B cell (primary cell): Measurements from ENCODE around the gene CFAP61. TPM values are rescaled to one million over a fixed set of nuclear protein-coding genes. Genes with fewer than 3 reads are reported as not detected.

Source experiments
- ATAC-seq: fragments of 200-7000 bp; cut with Tn5 transposase; one replicate; pipeline ENCODE4 v1.10.0; 2021; ENCODE audit warnings: low read depth, mild to moderate bottlenecking, moderate number of reproducible peaks, moderate library complexity
- CTCF ChIA-PET: fragments of 350-600 bp; sonication (Branson Sonifier 250); formaldehyde crosslinking; loops from one replicate; lab custom pipeline; 2021; ENCODE audit warnings: antibody characterized with exemption, inconsistent platforms; lab: Charles Lee
- POLR2A ChIA-PET: fragments of 350-600 bp; sonication (Branson Sonifier 250); formaldehyde crosslinking; loops from one replicate; lab custom pipeline; 2021; ENCODE audit warnings: antibody characterized with exemption; lab: Charles Lee
- DNase-seq: peaks from one replicate; pipeline ENCODE4 v3.0.0; 2013
- H2AFZ ChIP-seq: 2 replicates; pipeline ENCODE4 v1.6.1; 2012; ENCODE audit warnings: mild to moderate bottlenecking, low read depth, low read length; ENCODE audit not compliant: insufficient read depth, poor library complexity, severe bottlenecking
- H3K27ac ChIP-seq, 2 donors: 1 replicate in 1 of 2; 2 replicates in 1 of 2; pipeline ENCODE4 v1.5.1; 2012 to 2013; ENCODE audit warnings: low read length in 2 of 2, mild to moderate bottlenecking in 2 of 2, moderate library complexity in 1 of 2
- H3K27me3 ChIP-seq, 4 experiments: fragments of 200-600 bp in 1 of 4; sonication (generic) in 1 of 4; replicated peaks in 1 of 4; 1 replicate in 2 of 4; 2 replicates in 2 of 4; pipeline versions ENCODE4 v1.6.1 to v1.7.0; 2013 to 2016; ENCODE audit warnings: low read length in 3 of 4, mild to moderate bottlenecking in 2 of 4, mixed read lengths in 1 of 4, moderate library complexity in 1 of 4; ENCODE audit not compliant: insufficient read depth in 4 of 4, control insufficient read depth in 3 of 4; ENCODE audit errors: control extremely low read depth in 1 of 4
- H3K36me3 ChIP-seq, 2 experiments: replicated peaks in 1 of 2; 1 replicate in 1 of 2; 2 replicates in 1 of 2; pipeline versions ENCODE4 v1.6.1 to v1.7.1; 2013; ENCODE audit warnings: low read length in 1 of 2; ENCODE audit not compliant: insufficient read depth in 2 of 2, control insufficient read depth in 1 of 2; ENCODE audit errors: control extremely low read depth in 1 of 2, extremely low read depth in 1 of 2
- H3K4me1 ChIP-seq, 2 donors: fragments of 200-600 bp in 1 of 2; sonication (generic) in 1 of 2; 1 replicate in 1 of 2; 2 replicates in 1 of 2; pipeline versions ENCODE4 v1.5.1 to v1.6.1; 2013 to 2017; ENCODE audit warnings: low read length in 2 of 2; ENCODE audit not compliant: control insufficient read depth in 2 of 2, insufficient read depth in 2 of 2
- H3K4me2 ChIP-seq: replicated peaks from 2 replicates; pipeline ENCODE3; 2012; ENCODE audit warnings: mild to moderate bottlenecking, low read depth, low read length; ENCODE audit not compliant: poor library complexity, severe bottlenecking
- H3K4me3 ChIP-seq, 5 experiments: fragments of 200-600 bp in 1 of 5; sonication (generic) in 1 of 5; 1 replicate in 3 of 5; 2 replicates in 2 of 5; pipeline versions ENCODE4 v1.5.1 to v1.7.0; 2011 to 2016; ENCODE audit warnings: low read length in 4 of 5, mild to moderate bottlenecking in 4 of 5, low read depth in 2 of 5, control low read depth in 1 of 5, moderate library complexity in 1 of 5; ENCODE audit not compliant: insufficient read depth in 1 of 5; ENCODE audit errors: control extremely low read depth in 1 of 5, extremely low read depth in 1 of 5
- H3K79me2 ChIP-seq: fragments of 200-600 bp; sonication (generic); one replicate; pipeline ENCODE4 v1.6.0; 2016; ENCODE audit warnings: low read length; ENCODE audit not compliant: control insufficient read depth, insufficient read depth
- H3K9ac ChIP-seq: fragments of 200-600 bp; sonication (generic); 2 replicates; pipeline ENCODE4 v1.6.1; 2017; ENCODE audit warnings: mild to moderate bottlenecking, low read length, moderate library complexity
- H3K9me3 ChIP-seq, 3 donors: one replicate each; pipeline versions ENCODE4 v1.6.1 to v1.7.1; 2013; ENCODE audit warnings: low read length in 2 of 3; ENCODE audit not compliant: control insufficient read depth in 2 of 3, insufficient read depth in 1 of 3; ENCODE audit errors: control extremely low read depth in 1 of 3
- H4K20me1 ChIP-seq: 2 replicates; pipeline ENCODE4 v1.6.0; 2012; ENCODE audit warnings: mild to moderate bottlenecking, low read length; ENCODE audit not compliant: insufficient read depth, control insufficient read depth, poor library complexity, severe bottlenecking
- H3K27ac Mint-ChIP-seq: one replicate; pipeline ENCODE4 v1.8.0; 2021; ENCODE audit warnings: mixed read lengths
- H3K27me3 Mint-ChIP-seq: one replicate; pipeline ENCODE4 v1.8.0; 2021; ENCODE audit warnings: mixed read lengths
- H3K4me1 Mint-ChIP-seq: one replicate; pipeline ENCODE4 v1.8.0; 2021; ENCODE audit warnings: mixed read lengths
- H3K4me3 Mint-ChIP-seq: one replicate; pipeline ENCODE4 v1.8.0; 2021; ENCODE audit warnings: mixed read lengths
- H3K9me3 Mint-ChIP-seq: one replicate; pipeline ENCODE4 v1.8.0; 2022; ENCODE audit warnings: mixed read lengths; ENCODE audit not compliant: insufficient read depth
- EZH2 ChIP-seq: IDR thresholded peaks from 2 replicates; pipeline ENCODE4 v1.6.1; 2012; ENCODE audit warnings: borderline replicate concordance, low read depth, mild to moderate bottlenecking, moderate library complexity, low read length; ENCODE audit not compliant: insufficient read depth, poor library complexity, severe bottlenecking
- whole genome bisulfite sequencing: methylation state at CpG from one replicate; pipeline ENCODE4 v1.1.5; 2013; ENCODE audit warnings: missing lambda C conversion rate; ENCODE audit not compliant: insufficient coverage; 5-methylcytosine and 5-hydroxymethylcytosine counted together
- intact Hi-C: fragments of 100-400 bp; cut with micrococcal nuclease; formaldehyde crosslinking; loops from one replicate; pipeline ENCODE4 v1.10.0; 2022
- polyA plus RNA-seq: library from polyadenylated mRNA; depleted of rRNA; stranded (reverse); fragments of >200 nt; gene quantifications from 2 replicates; pipeline ENCODE4 v1.2.3, GENCODE V29; 2012
- total RNA-seq, 2 donors: library from RNA; stranded (reverse); fragments of 120-200 nt in 1 of 2; gene quantifications; 1 replicate in 1 of 2; 2 replicates in 1 of 2; pipeline versions ENCODE4 v1.2.3 to v1.2.4, GENCODE V29; 2013 to 2022
- TF ChIP-seq, protein P1 (sequence below): fragments of 200-600 bp; IDR thresholded peaks from one replicate; pipeline ENCODE4 v1.8.0; 2022; ENCODE audit warnings: antibody characterized with exemption, mild to moderate bottlenecking

Gene CFAP61
- total and polyA plus RNA-seq, 2 donors (not counting 1 experiment from before 2014, with no cell fraction given), result not detected

DNA sequence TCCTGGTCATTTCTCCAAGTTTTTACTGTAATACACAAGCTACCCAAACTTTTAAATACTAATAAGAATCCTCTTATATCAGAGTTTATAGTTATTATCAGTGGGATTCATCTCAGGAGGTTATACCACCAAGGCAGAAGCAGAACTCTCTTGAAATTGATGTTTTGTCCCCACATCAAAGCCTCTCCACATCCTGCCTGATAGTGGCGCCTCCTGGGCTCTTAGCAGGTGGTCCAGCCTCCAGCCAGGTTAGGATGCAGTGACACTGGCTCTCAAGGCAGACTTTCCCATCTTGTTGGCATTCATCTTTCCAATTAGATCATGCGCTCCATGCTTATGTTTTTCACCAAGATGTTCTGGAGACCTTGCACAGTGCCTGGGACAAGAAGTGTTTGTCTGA is 233.7 kb downstream of the CFAP61 start:
- H3K36me3 ChIP-seq, result no peaks in the 10 kb centered on the region
- no peak overlapping the region for H3K9ac ChIP-seq
- ChIA-PET POLR2A (no interaction called here), CTCF (no interaction called here)
- ATAC-seq (no peak), DNase-seq (no peak)
- peaks cover 0 to 5% (median 0%) of the 10 kb centered on the region in 3 donors for H3K9me3 ChIP-seq
- Mint-ChIP-seq H3K27me3 (peaks cover 42% of the 10 kb centered on the region), H3K4me3 (no peak overlapping the region), H3K27ac (no peak overlapping the region), H3K4me1 (no peaks in the 10 kb centered on the region), H3K9me3 (no peaks in the 10 kb centered on the region)
- intact Hi-C loops, result no loop called here
- H3K27ac ChIP-seq, result no peak overlapping the region
- WGBS, result 50% methylated on average over 1 of the region's 2 CpGs
- no peaks in the 10 kb centered on the region for H3K4me1 ChIP-seq
- H3K4me3 ChIP-seq, result no peak overlapping the region
- no peak overlapping the region for H3K4me2 ChIP-seq
- no peak for TF ChIP-seq EZH2
- TF ChIP-seq, protein P1, sequence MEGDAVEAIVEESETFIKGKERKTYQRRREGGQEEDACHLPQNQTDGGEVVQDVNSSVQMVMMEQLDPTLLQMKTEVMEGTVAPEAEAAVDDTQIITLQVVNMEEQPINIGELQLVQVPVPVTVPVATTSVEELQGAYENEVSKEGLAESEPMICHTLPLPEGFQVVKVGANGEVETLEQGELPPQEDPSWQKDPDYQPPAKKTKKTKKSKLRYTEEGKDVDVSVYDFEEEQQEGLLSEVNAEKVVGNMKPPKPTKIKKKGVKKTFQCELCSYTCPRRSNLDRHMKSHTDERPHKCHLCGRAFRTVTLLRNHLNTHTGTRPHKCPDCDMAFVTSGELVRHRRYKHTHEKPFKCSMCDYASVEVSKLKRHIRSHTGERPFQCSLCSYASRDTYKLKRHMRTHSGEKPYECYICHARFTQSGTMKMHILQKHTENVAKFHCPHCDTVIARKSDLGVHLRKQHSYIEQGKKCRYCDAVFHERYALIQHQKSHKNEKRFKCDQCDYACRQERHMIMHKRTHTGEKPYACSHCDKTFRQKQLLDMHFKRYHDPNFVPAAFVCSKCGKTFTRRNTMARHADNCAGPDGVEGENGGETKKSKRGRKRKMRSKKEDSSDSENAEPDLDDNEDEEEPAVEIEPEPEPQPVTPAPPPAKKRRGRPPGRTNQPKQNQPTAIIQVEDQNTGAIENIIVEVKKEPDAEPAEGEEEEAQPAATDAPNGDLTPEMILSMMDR, result no peak
- no peaks in the 10 kb centered on the region for H4K20me1 ChIP-seq
- H3K79me2 ChIP-seq, result no peaks in the 10 kb centered on the region
- H3K27me3 ChIP-seq, result peaks cover 0 to 7% (median 2%) of the 10 kb centered on the region in 4 experiments
- no peak overlapping the region for H2AFZ ChIP-seq

DNA sequence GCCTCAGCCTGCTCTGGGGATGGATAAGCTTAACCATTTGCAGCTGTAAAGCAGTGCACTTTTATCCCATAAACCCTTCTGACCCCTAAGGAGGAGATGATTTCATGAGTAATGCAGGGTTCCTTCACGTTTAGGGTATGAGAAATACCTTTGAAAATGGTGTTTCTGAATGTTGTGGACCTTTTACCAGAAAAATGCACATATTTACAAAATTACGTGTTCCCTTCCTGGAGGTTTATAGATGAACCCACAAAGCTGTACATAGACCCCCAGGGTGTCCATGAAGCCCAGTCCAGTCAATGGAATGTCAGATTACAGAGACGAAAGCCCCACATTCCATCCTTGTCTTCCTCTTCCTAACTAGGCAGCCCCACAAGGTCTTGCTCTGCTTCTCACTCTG is 237.0 kb downstream of the CFAP61 start:
- CTCF ChIA-PET, result no interaction called here
- no CpG with 5 or more reads among the region's 3 CpGs for WGBS
- intact Hi-C loops, result no loop called here

More for the DNA sequence above, 237.0 kb downstream of the CFAP61 start:
- Histone ChIP-seq H3K4me3 (no peak overlapping the region), H4K20me1 (no peaks in the 10 kb centered on the region), H3K9me3 (peaks cover 0 to 2% (median 0%) of the 10 kb centered on the region in 3 donors), H3K4me2 (no peak overlapping the region), H3K9ac (no peak overlapping the region), H3K36me3 (no peaks in the 10 kb centered on the region), H2AFZ (no peak overlapping the region), H3K4me1 (no peaks in the 10 kb centered on the region), H3K27me3 (peaks cover 0 to 5% (median 1%) of the 10 kb centered on the region in 4 experiments), H3K79me2 (no peaks in the 10 kb centered on the region), H3K27ac (no peak overlapping the region)
- ATAC-seq, result no peak
- no peak for TF ChIP-seq EZH2
- TF ChIP-seq, protein P1, result no peak
- Mint-ChIP-seq H3K4me3 (no peak overlapping the region), H3K27me3 (peaks cover 29% of the 10 kb centered on the region), H3K9me3 (no peaks in the 10 kb centered on the region), H3K4me1 (no peaks in the 10 kb centered on the region), H3K27ac (no peak overlapping the region)
- DNase-seq, result no peak
- POLR2A ChIA-PET, result no interaction called here
